Measurements from ENCODE around the gene EIF2B5. TPM values are rescaled to one million over a fixed set of nuclear protein-coding genes. Genes with fewer than 3 reads are reported as not detected.

Gene EIF2B5
- total RNA-seq, 5 donors from 2014 or later (not counting 1 experiment from before 2014, with no cell fraction given), result 57.8 to 74.3 (median 72.3) TPM

GRCh38 chr3:184167786-184168185 lies 32.6 kb downstream of the EIF2B5 start:
- Mint-ChIP-seq H3K4me3 (no peak overlapping the region), H3K36me3 (peaks cover 34% of the 10 kb centered on the region), H3K27me3 (no peaks in the 10 kb centered on the region), H3K9me3 (no peaks in the 10 kb centered on the region), H3K27ac (no peak overlapping the region), H3K4me1 (no peaks in the 10 kb centered on the region)
- H3K4me1 ChIP-seq (ENCODE audit: control insufficient read depth in 1 of 2, extremely low read depth in 1 of 2, insufficient read depth in 2 of 2, low read length in 2 of 2), result no peaks in the 10 kb centered on the region
- no peak overlapping the region for H3K27ac ChIP-seq (ENCODE audit: low read length)
- ChIA-PET POLR2A (no interaction called here), CTCF (no interaction called here)
- no peak for ATAC-seq (replicated peaks in 1 of 4)
- H3K27me3 ChIP-seq (replicated peaks in 1 of 2; ENCODE audit: control insufficient read depth in 2 of 2, extremely low read depth in 1 of 2, insufficient read depth in 2 of 2, low read length in 1 of 2), result no peaks in the 10 kb centered on the region
- DNase-seq, result no peak
- no peak overlapping the region for H3K4me3 ChIP-seq (ENCODE audit: control insufficient read depth in 1 of 2, extremely low read depth in 1 of 2, low read length in 1 of 2)
- peaks cover 27 to 58% of the 10 kb centered on the region in 2 donors for H3K36me3 ChIP-seq (ENCODE audit: control insufficient read depth in 2 of 2, extremely low read depth in 1 of 2, insufficient read depth in 1 of 2, low read length in 1 of 2)
- no peaks in the 10 kb centered on the region for H3K9me3 ChIP-seq
- 96% methylated on average over 8 of the region's 8 CpGs for WGBS (ENCODE audit: insufficient coverage)

GRCh38 chr3:184168363-184169120 lies 33.4 kb downstream of the EIF2B5 start:
- Mint-ChIP-seq H3K4me3 (no peak overlapping the region), H3K27me3 (no peaks in the 10 kb centered on the region), H3K27ac (no peak overlapping the region), H3K4me1 (peaks cover 0 to under 1% (median 0%) of the 10 kb centered on the region in 3 donors), H3K9me3 (no peaks in the 10 kb centered on the region), H3K36me3 (peaks cover 33% of the 10 kb centered on the region)
- POLR2A ChIA-PET, result interaction anchor here in 1 of 2 donors (0.8 kb wide), 1 partner anchor 13 kb away, joined by 3 read pairs; the partner anchor contains the start of gene DVL3
- Histone ChIP-seq H3K4me3 (ENCODE audit: control insufficient read depth in 1 of 2, extremely low read depth in 1 of 2, low read length in 1 of 2) (no peak overlapping the region), H3K36me3 (ENCODE audit: control insufficient read depth in 2 of 2, extremely low read depth in 1 of 2, insufficient read depth in 1 of 2, low read length in 1 of 2) (peaks cover 26 to 57% of the 10 kb centered on the region in 2 donors), H3K4me1 (ENCODE audit: control insufficient read depth in 1 of 2, extremely low read depth in 1 of 2, insufficient read depth in 2 of 2, low read length in 2 of 2) (no peaks in the 10 kb centered on the region), H3K27me3 (replicated peaks in 1 of 2; ENCODE audit: control insufficient read depth in 2 of 2, extremely low read depth in 1 of 2, insufficient read depth in 2 of 2, low read length in 1 of 2) (no peaks in the 10 kb centered on the region), H3K27ac (ENCODE audit: low read length) (no peak overlapping the region), H3K9me3 (no peaks in the 10 kb centered on the region)
- no peak for ATAC-seq (replicated peaks in 1 of 4)
- no peak for DNase-seq
- 95% methylated on average over 3 of the region's 9 CpGs for WGBS (ENCODE audit: insufficient coverage)
- CTCF ChIA-PET, result interaction anchor here in 1 of 2 donors (0.6 kb wide), 1 partner anchor 408 kb away, joined by 8 read pairs; no protein-coding TSS in a partner anchor

DNA sequence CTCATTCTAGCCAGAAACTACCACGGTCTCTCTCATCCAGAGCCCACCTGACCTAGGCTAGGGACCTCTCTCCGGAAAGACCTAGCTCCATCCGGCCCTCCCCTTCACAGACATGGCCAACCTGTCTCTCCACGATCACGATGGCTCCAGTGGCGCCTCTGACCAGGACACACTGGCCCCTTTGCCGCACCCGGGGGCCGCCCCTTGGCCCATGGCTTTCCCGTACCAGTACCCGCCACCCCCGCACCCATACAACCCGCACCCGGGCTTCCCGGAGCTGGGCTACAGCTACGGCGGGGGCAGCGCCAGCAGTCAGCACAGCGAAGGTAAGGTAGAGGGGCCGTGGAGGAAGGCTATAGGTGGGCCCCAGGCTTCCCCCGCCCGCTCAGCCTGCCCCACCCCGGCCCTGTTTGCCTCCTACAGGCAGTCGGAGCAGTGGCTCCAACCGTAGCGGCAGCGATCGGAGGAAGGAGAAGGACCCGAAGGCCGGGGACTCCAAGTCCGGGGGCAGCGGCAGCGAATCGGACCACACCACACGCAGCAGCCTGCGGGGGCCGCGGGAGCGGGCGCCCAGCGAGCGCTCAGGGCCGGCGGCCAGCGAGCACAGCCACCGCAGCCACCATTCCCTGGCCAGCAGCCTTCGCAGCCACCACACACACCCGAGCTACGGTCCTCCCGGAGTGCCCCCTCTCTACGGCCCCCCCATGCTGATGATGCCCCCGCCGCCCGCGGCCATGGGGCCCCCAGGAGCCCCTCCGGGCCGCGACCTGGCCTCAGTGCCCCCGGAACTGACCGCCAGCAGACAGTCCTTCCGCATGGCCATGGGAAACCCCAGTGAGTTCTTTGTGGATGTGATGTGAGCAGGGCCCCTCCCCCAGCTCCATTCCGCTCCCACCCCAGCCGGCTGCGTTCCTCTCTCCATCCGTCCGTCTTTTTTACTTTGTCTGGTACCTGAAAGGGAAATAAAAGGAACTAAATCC lies 35.0 kb downstream of the EIF2B5 start:
- ATAC-seq (replicated peaks in 1 of 4), result no peak

GRCh38 chr3:184171562-184171961 lies 36.4 kb downstream of the EIF2B5 start:
- ChIA-PET POLR2A (no interaction called here), CTCF (interaction anchor here in 1 of 2 donors (0.6 kb wide), 1 partner anchor 26 kb away, joined by 5 read pairs; no protein-coding TSS in a partner anchor)
- ATAC-seq (replicated peaks in 1 of 4) (no peak), DNase-seq (no peak)
- Histone ChIP-seq H3K9me3 (no peaks in the 10 kb centered on the region), H3K27me3 (replicated peaks in 1 of 2; ENCODE audit: control insufficient read depth in 2 of 2, extremely low read depth in 1 of 2, insufficient read depth in 2 of 2, low read length in 1 of 2) (no peaks in the 10 kb centered on the region), H3K4me1 (ENCODE audit: control insufficient read depth in 1 of 2, extremely low read depth in 1 of 2, insufficient read depth in 2 of 2, low read length in 2 of 2) (peaks cover 6 to 21% of the 10 kb centered on the region in 2 experiments), H3K36me3 (ENCODE audit: control insufficient read depth in 2 of 2, extremely low read depth in 1 of 2, insufficient read depth in 1 of 2, low read length in 1 of 2) (peaks cover 8 to 29% of the 10 kb centered on the region in 2 donors), H3K27ac (ENCODE audit: low read length) (no peak overlapping the region), H3K4me3 (ENCODE audit: control insufficient read depth in 1 of 2, extremely low read depth in 1 of 2, low read length in 1 of 2) (no peak overlapping the region)
- Mint-ChIP-seq H3K27ac (no peak overlapping the region), H3K27me3 (no peaks in the 10 kb centered on the region), H3K36me3 (peaks cover 22% of the 10 kb centered on the region), H3K4me1 (peaks cover 14 to 23% (median 17%) of the 10 kb centered on the region in 3 donors), H3K4me3 (no peak overlapping the region), H3K9me3 (no peaks in the 10 kb centered on the region)
- WGBS (ENCODE audit: insufficient coverage), result 93% methylated on average over 7 of the region's 9 CpGs

More for the DNA sequence above, 35.0 kb downstream of the EIF2B5 start:
- no peaks in the 10 kb centered on the region for H3K27me3 ChIP-seq (replicated peaks in 1 of 2; ENCODE audit: control insufficient read depth in 2 of 2, extremely low read depth in 1 of 2, insufficient read depth in 2 of 2, low read length in 1 of 2)
- no peak for DNase-seq
- H3K4me1 ChIP-seq (ENCODE audit: control insufficient read depth in 1 of 2, extremely low read depth in 1 of 2, insufficient read depth in 2 of 2, low read length in 2 of 2), result peaks cover 0 to 7% of the 10 kb centered on the region in 2 experiments
- H3K27ac ChIP-seq (ENCODE audit: low read length), result no peak overlapping the region
- Mint-ChIP-seq H3K4me3 (no peak overlapping the region), H3K36me3 (peaks cover 27% of the 10 kb centered on the region), H3K27me3 (no peaks in the 10 kb centered on the region), H3K4me1 (peaks cover 0 to 9% (median 3%) of the 10 kb centered on the region in 3 donors), H3K9me3 (no peaks in the 10 kb centered on the region), H3K27ac (no peak overlapping the region)
- no peak overlapping the region for H3K4me3 ChIP-seq (ENCODE audit: control insufficient read depth in 1 of 2, extremely low read depth in 1 of 2, low read length in 1 of 2)
- WGBS (ENCODE audit: insufficient coverage), result 97% methylated on average over 35 of the region's 66 CpGs
- no peaks in the 10 kb centered on the region for H3K9me3 ChIP-seq
- POLR2A ChIA-PET, result no interaction called here
- H3K36me3 ChIP-seq (ENCODE audit: control insufficient read depth in 2 of 2, extremely low read depth in 1 of 2, insufficient read depth in 1 of 2, low read length in 1 of 2), result peaks cover 13 to 43% of the 10 kb centered on the region in 2 donors
- CTCF ChIA-PET, result no interaction called here

GRCh38 chr3:184172681-184173373 lies 37.7 kb downstream of the EIF2B5 start:
- DNase-seq, result no peak
- Mint-ChIP-seq H3K36me3 (peaks cover 13% of the 10 kb centered on the region), H3K27ac (no peak overlapping the region), H3K27me3 (no peaks in the 10 kb centered on the region), H3K9me3 (no peaks in the 10 kb centered on the region), H3K4me3 (no peak overlapping the region), H3K4me1 (peaks cover 23 to 36% (median 25%) of the 10 kb centered on the region in 3 donors)
- Histone ChIP-seq H3K27me3 (replicated peaks in 1 of 2; ENCODE audit: control insufficient read depth in 2 of 2, extremely low read depth in 1 of 2, insufficient read depth in 2 of 2, low read length in 1 of 2) (no peaks in the 10 kb centered on the region), H3K36me3 (ENCODE audit: control insufficient read depth in 2 of 2, extremely low read depth in 1 of 2, insufficient read depth in 1 of 2, low read length in 1 of 2) (peaks cover 3 to 28% of the 10 kb centered on the region in 2 donors), H3K4me1 (ENCODE audit: control insufficient read depth in 1 of 2, extremely low read depth in 1 of 2, insufficient read depth in 2 of 2, low read length in 2 of 2) (peaks cover 6 to 33% of the 10 kb centered on the region in 2 experiments), H3K27ac (ENCODE audit: low read length) (no peak overlapping the region), H3K4me3 (ENCODE audit: control insufficient read depth in 1 of 2, extremely low read depth in 1 of 2, low read length in 1 of 2) (no peak overlapping the region), H3K9me3 (no peaks in the 10 kb centered on the region)
- ChIA-PET POLR2A (no interaction called here), CTCF (interaction anchor here in 1 of 2 donors (0.7 kb wide), 1 partner anchor 55 kb away, joined by 3 read pairs; no protein-coding TSS in a partner anchor)
- no peak for ATAC-seq (replicated peaks in 1 of 4)
- 95% methylated on average over 4 of the region's 5 CpGs for WGBS (ENCODE audit: insufficient coverage)

All from T-cell (primary cell).